GM10248 (cell line): Measurements from ENCODE around the gene SIRT6.
A peak's percentile ranks its signal among the peaks of the same experiment; 100 is the strongest.
"Not testable (repeated sequence)": the region's sequence is repeated elsewhere in the genome, so short reads cannot be mapped to it uniquely, and the experiment has no call there.

ENCODE experiments used
- CTCF ChIA-PET: fragments of 300-600 bp; sonication (Branson Sonifier 250); formaldehyde crosslinking; extraction: SDS; loops from one replicate; lab custom pipeline; 2021; ENCODE audit warnings: antibody characterized with exemption; lab: Yijun Ruan, JAX
- POLR2A ChIA-PET: fragments of 350-650 bp; sonication (Branson Sonifier 250); formaldehyde crosslinking; extraction: SDS; loops from one replicate; lab custom pipeline; 2020; ENCODE audit warnings: antibody characterized with exemption; lab: Yijun Ruan, JAX
- DNase-seq: peaks from one replicate; pipeline ENCODE4 v3.0.0; 2012; ENCODE audit errors: extremely low spot score
- CTCF ChIP-seq: IDR thresholded peaks from 2 replicates; pipeline ENCODE4 v1.5.1; 2012; ENCODE audit warnings: mild to moderate bottlenecking, low read depth; ENCODE audit errors: extremely low read depth, missing control alignments, control extremely low read depth

SIRT6 gene

DNA sequence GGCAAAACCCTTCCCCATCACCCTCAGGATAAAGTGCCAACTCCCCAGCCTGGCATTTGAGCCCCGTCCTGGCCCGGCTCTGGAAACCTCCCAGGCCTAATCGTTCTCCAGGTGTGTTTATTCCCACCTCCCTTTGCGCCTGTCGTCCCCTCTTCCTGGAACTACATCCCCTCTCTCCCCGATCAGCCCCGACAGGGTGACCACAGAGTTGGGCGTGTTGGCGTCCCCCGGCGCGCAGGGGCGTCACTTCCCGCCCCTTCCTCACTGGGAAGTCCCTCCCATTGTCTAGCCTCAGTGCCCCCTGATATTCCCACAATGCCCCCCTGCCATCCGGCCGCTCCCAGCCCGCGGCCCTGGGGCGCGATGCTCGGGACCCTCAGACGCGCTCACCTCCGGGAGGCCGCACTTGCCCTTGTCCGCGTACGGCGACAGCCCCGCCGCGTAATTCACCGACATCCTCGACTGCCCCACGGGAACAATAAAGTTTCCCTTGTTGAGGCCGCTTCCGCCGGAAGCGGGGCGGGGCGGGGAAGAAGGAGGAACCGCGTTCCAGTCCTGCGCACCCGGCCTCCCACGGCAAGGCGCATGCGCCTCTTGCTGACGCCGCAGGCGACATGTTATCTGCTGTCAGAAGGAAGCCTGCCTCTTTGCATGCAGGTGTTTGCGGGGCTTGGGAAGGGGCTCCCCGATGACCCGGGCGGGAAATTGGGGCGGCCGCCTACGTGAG is at the start of gene SIRT6, which contains the start of gene ANKRD24:
TSS of gene SIRT6 (minus strand) at position 480 of the 727 bp plus-strand sequence. CDS start at position 456, 24 bp downstream.
TSS of gene ANKRD24 (plus strand) at position 606 of the 727 bp plus-strand sequence. CDS start 3,737 bp downstream, outside the sequence.
- TF ChIP-seq CTCF, result no peak
- ChIA-PET CTCF (no interaction called here), POLR2A (no interaction called here)
- peak; percentile 100 for DNase-seq

DNA sequence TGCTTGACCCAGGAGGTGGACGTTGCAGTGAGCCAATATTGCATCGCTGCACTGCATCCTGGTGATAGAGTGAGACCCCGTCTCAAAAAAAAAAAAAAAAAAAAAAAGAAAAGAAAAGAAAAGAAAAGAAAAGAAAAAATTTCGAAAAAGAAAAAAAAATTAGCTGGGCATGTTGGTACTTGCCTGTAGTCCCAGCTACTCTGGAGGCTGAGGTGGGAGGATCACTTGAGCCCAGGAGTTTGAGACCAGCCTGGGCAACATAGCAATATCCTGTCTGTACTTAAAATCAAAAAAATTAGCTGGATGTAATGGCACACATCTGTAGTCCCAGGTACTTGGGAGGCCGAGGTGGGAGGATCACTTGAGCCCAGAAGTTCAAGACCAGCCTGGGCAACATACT is 49.8 kb upstream of the SIRT6 start:
- POLR2A ChIA-PET, result interaction anchor here (0.6 to 0.7 kb wide), 4 partner anchors 67 to 1049 kb away, joined by 5 to 8 read pairs (median 7); no protein-coding TSS in a partner anchor
- not testable (repeated sequence) for DNase-seq
- CTCF ChIA-PET, result interaction anchor here (1.0 to 4.6 kb wide), 6 partner anchors 11 to 150 kb away, joined by 4 to 35 read pairs (median 10); partner anchors contain the start of genes STAP2 and YJU2

DNA sequence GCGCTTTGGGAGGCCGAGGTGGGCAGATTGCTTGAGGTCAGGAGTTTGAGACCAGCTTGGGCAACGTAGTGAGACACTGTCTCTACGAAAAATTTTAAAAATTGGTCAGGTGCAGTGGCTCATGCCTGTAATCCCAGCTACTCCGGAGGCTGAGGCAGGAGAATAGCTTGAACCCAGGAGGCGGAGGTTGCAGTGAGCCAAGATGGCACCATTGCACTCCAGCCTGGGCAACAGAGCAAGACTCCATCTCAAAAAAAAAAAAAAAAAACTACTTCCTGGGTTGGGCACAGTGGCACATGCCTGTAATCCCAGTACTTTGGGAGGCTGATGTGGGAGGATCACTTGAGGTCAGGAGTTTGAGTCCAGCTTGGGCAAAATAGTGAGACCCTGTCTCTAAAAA is 49.2 kb upstream of the SIRT6 start:
- POLR2A ChIA-PET, result interaction anchor here (0.6 kb wide), 1 partner anchor 150 kb away, joined by 7 read pairs; no protein-coding TSS in a partner anchor
- CTCF ChIA-PET, result interaction anchor here (2.2 to 4.6 kb wide), 2 partner anchors 10 to 11 kb away, joined by 15 to 35 read pairs; no protein-coding TSS in a partner anchor

GRCh38 chr19:4230237-4230636 is 47.9 kb upstream of the SIRT6 start:
- not testable (repeated sequence) for DNase-seq
- CTCF ChIA-PET, result interaction anchor here (1.0 to 2.2 kb wide), 6 partner anchors 9 to 242 kb away, joined by 3 to 11 read pairs (median 4); partner anchors contain the start of gene YJU2
- POLR2A ChIA-PET, result interaction anchor here (2.4 kb wide), 1 partner anchor 10 kb away, joined by 20 read pairs; no protein-coding TSS in a partner anchor

More for the DNA sequence above, 49.2 kb upstream of the SIRT6 start:
- not testable (repeated sequence) for DNase-seq

DNA sequence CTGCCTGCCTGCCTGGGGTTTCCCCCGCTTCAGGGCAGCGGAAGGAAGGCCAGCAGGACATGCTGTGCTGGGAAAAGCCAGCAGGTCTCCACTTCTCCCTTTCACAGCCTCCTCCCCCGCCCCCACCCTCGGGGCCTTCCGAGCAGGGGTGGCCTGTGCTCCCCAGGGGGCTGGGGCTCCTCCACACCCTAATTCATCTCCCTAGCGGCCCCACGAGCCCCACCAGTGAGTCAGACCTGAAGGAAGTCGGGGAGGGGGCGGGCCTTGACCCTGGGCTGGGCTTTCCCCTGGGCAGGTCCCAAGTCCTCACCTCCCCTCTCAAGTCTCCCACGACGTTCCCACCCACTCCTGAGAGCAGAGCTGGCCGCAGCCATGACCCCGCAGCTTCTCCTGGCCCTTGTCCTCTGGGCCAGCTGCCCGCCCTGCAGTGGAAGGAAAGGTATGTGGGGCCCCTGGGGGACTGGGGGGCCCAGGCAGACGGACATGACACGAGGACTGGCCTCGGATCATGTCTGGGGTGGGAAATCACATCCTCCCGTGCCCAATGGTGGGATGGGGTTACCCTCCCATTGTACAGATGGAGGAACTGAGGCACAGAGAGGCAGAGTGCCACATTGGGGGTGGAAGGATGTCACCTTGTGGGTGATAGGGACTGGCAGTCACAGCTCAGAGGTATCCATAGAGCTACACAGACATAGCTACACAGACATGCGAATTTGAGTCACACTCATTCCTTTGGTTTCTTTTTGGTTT is 47.0 kb upstream of the SIRT6 start, which contains the start of gene EBI3:
TSS of gene EBI3 (plus strand) at position 345 of the 753 bp plus-strand sequence. CDS start at position 373, 28 bp downstream.
- CTCF ChIA-PET, result interaction anchor here (1.0 to 2.2 kb wide), 6 partner anchors 8 to 241 kb away, joined by 3 to 11 read pairs (median 4); partner anchors contain the start of gene YJU2
- TF ChIP-seq CTCF, result no peak
- POLR2A ChIA-PET, result interaction anchor here (0.6 to 2.4 kb wide), 2 partner anchors 11 to 170 kb away, joined by 4 to 20 read pairs; no protein-coding TSS in a partner anchor
- DNase-seq, result peak; percentile 89

- no peak for TF ChIP-seq CTCF
- ChIA-PET CTCF (interaction anchor here (1.3 to 2.2 kb wide), 4 partner anchors 8 to 241 kb away, joined by 4 to 11 read pairs (median 6); no protein-coding TSS in a partner anchor), POLR2A (interaction anchor here (0.6 to 2.4 kb wide), 2 partner anchors 11 to 170 kb away, joined by 4 to 20 read pairs; no protein-coding TSS in a partner anchor)
- DNase-seq, result no peak
Observed at GRCh38 chr19:4228765-4229178, 46.4 kb upstream of the SIRT6 start.

GRCh38 chr19:4227771-4228170 is 45.4 kb upstream of the SIRT6 start:
- CTCF ChIA-PET, result interaction anchor here (1.3 kb wide), 1 partner anchor 40 kb away, joined by 3 read pairs; no protein-coding TSS in a partner anchor

More at GRCh38 chr19:4227771-4228170, 45.4 kb upstream of the SIRT6 start:
- POLR2A ChIA-PET, result interaction anchor here (0.6 kb wide), 1 partner anchor 36 kb away, joined by 3 read pairs; no protein-coding TSS in a partner anchor
- TF ChIP-seq CTCF, result no peak
- DNase-seq, result no peak
